GM12872 (cell line): ENCODE data around the gene ST3GAL5.

ENCODE experiments used
- TF ChIP-seq, protein P1 (sequence below): IDR thresholded peaks from 3 replicates; pipeline ENCODE4 v1.5.1; 2011; ENCODE audit warnings: low read depth, mild to moderate bottlenecking, low read length, moderate library complexity; ENCODE audit not compliant: insufficient read depth

The ST3GAL5 gene

DNA sequence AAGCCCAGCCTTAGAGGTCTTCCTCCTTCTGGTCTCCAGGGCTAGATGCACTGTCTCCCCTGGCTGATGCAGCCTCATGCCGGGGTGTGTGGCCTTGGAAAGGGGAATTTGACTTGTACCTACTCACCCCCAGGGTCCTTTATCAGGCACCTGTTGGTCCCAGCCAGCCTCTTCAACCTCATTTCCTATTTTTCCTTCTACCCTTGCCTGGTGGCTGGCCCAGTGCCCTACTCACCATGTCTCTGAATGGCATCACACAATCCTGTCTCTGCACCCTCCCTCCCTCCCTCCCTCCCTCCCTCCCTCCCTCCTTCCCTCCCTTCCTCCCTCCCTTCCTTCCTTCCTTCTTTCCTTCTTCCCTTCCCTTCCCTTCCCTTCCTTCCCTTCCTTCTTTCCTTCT lies 17.1 kb upstream of the ST3GAL5 start:
- TF ChIP-seq, protein P1, sequence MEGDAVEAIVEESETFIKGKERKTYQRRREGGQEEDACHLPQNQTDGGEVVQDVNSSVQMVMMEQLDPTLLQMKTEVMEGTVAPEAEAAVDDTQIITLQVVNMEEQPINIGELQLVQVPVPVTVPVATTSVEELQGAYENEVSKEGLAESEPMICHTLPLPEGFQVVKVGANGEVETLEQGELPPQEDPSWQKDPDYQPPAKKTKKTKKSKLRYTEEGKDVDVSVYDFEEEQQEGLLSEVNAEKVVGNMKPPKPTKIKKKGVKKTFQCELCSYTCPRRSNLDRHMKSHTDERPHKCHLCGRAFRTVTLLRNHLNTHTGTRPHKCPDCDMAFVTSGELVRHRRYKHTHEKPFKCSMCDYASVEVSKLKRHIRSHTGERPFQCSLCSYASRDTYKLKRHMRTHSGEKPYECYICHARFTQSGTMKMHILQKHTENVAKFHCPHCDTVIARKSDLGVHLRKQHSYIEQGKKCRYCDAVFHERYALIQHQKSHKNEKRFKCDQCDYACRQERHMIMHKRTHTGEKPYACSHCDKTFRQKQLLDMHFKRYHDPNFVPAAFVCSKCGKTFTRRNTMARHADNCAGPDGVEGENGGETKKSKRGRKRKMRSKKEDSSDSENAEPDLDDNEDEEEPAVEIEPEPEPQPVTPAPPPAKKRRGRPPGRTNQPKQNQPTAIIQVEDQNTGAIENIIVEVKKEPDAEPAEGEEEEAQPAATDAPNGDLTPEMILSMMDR, result no peak

DNA sequence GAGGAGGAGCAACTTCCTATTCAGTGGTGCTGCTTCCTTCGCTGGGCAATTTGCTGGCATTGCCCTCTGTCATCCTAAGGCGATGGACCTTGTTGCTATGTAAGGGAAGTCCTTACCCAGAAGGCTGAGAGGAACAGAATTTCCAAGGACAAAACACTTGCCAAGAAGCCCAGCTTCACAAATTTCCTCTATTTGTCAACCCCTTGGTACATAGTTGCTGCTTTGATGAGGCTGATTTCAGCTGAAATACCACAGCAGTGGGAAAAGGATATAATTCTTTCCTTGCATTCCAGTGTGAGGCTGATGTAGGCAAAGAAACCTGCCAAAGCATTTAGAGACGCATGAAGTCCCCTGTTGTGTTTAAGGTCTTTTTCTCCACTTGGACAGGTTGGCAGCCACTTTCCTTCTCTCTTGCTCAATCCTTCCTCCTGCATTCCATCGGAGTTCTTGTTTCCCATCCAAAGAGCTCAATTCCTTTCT lies 16.4 kb upstream of the ST3GAL5 start:
- TF ChIP-seq, protein P1, result no peak

DNA sequence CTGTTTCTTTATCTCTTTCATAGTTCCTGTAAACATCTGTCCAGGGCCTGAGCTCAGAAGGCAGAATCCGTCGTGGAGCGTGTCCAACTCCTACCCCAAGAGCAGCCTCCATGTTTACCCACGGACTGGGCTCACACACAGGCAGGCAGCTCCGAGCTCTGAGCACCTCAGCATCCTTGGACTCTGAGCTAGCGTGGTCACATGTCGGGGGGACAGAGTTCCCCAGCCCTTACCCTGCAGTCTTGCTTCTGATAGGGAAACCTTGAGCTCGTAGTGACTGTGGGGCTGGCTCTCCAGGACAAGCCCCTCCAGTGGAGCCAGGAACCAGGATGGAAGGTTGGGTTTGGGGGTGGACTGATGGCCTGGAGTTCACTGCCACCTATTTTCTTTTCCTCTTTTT lies 15.1 kb upstream of the ST3GAL5 start:
- TF ChIP-seq, protein P1, result no peak

DNA sequence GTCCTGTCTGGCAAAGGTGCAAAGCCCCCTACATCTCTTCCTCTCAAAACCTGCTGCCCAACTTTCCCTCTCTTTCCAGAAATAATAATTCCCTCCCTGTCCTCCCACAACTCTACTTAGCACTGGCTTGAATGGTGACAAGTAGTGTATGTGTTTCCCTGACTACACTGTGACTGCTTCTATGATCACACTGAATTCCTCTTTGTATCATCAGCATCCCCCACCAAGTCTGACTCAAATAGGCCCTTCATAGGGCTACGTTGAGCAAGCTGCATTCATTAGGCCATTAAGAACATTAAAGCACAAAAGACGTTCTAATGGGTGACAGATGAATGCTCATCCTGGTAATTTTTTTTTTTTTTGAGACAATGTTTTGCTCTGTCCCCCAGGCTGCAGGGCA lies 13.7 kb upstream of the ST3GAL5 start:
- TF ChIP-seq, protein P1, result no peak

DNA sequence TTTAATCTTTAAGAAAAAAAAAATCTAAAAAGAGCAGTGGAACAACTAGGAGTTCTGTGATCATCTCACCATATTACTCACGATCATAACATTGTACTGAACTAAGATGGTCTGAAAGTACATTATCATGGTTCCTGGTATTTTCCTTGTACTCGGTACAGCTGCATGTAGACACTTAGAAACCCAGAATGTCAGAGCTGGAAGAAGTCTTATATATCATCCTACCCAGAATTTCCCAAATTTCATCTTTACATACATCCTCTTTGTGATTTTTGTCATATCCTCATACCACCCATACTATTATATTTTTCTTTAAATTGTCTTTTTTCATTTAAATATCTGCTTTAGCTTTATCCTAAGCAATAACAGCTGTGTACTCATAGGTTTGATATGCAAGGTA lies 12.4 kb upstream of the ST3GAL5 start:
- TF ChIP-seq, protein P1, result no peak

DNA sequence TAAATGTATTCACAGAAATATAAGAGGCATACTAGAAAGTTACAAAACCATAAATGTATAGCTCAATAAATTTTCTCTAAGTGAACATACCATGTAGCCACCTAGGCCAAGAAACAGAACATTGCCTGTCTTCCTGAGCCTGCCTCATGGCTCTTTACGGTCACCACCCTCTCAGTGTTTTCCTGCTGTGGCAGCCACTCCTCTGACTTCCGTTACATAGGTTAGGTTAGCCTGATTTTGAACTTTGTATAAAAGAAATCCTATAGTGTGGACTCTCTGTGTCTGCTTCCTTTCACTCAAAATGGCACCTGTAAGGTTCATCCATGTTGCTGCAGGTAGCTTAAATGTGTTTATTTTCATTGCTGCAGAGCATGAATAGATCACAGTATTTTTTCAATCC lies 11.6 kb upstream of the ST3GAL5 start:
- TF ChIP-seq, protein P1, result no peak

DNA sequence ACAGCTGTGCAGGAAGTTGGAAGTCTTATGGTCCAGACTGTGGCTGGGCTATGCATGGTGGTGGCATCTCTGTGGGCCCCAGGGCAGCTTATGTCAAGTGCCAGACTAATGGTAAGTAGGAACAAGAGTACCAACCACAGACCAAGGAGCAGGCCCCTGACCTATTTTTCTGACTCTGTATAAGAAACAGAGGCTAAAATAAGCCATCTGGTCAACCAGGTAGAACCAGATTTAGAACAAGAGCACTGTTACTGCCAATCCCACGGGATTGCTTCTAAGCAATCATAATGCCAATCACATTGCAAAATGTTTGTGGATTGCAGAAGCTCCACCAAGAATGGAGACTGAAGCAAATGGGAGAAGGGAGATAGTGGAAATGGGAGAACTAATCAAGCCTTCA lies 11.1 kb upstream of the ST3GAL5 start:
- TF ChIP-seq, protein P1, result no peak

DNA sequence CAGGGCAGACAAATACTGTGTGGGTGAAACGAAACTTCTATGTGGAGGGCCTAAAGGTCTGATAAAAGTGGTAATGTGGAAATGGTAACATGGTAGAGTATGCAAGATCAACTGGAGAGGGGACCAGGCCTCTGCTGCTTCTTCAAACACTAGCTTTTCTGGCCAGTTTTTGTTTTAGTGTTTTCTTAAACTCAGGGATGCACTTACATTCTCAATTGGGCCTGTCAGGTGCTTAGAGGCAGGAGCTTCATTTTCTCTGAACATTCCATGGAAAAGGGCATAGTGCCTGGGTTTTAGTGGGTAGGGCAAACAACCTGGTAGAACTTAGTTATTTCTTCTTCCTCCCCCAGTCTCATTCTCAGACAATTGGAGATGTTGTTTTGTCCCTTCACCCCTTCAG lies 10.5 kb upstream of the ST3GAL5 start:
- TF ChIP-seq, protein P1, result no peak
